B cell (primary cell): ENCODE results near the gene DENND1A.

Experiments
- EZH2 ChIP-seq: IDR thresholded peaks from 2 replicates; pipeline ENCODE4 v1.6.1; 2012; ENCODE audit warnings: borderline replicate concordance, low read depth, mild to moderate bottlenecking, moderate library complexity, low read length; ENCODE audit not compliant: insufficient read depth, poor library complexity, severe bottlenecking
- TF ChIP-seq, protein P1 (sequence below): fragments of 200-600 bp; IDR thresholded peaks from one replicate; pipeline ENCODE4 v1.8.0; 2022; ENCODE audit warnings: antibody characterized with exemption, mild to moderate bottlenecking

- TF ChIP-seq, protein P1, sequence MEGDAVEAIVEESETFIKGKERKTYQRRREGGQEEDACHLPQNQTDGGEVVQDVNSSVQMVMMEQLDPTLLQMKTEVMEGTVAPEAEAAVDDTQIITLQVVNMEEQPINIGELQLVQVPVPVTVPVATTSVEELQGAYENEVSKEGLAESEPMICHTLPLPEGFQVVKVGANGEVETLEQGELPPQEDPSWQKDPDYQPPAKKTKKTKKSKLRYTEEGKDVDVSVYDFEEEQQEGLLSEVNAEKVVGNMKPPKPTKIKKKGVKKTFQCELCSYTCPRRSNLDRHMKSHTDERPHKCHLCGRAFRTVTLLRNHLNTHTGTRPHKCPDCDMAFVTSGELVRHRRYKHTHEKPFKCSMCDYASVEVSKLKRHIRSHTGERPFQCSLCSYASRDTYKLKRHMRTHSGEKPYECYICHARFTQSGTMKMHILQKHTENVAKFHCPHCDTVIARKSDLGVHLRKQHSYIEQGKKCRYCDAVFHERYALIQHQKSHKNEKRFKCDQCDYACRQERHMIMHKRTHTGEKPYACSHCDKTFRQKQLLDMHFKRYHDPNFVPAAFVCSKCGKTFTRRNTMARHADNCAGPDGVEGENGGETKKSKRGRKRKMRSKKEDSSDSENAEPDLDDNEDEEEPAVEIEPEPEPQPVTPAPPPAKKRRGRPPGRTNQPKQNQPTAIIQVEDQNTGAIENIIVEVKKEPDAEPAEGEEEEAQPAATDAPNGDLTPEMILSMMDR, result no peak
- TF ChIP-seq EZH2, result no peak
These were observed 15.6 kb upstream of the DENND1A start for GRCh38 chr9:123945532-123945931.
